Osteoblast (primary cell): ENCODE data around the gene FRMD4B. TPM values are rescaled to one million over a fixed set of nuclear protein-coding genes. Genes with fewer than 3 reads are reported as not detected.
A peak's percentile ranks its signal among the peaks of the same experiment; 100 is the strongest.

Experiments used
- DNase-seq: peaks from one replicate; pipeline ENCODE4 v3.0.0; 2011; ENCODE audit warnings: low spot score, mixed read lengths; ENCODE audit not compliant: insufficient read length; ENCODE audit errors: missing footprints
- H2AFZ ChIP-seq: 2 replicates; pipeline ENCODE4 v1.6.0; 2011; ENCODE audit warnings: mild to moderate bottlenecking, low read length
- H3K27ac ChIP-seq: 2 replicates; pipeline ENCODE4 v1.5.1; 2011; ENCODE audit warnings: mild to moderate bottlenecking, low read depth, low read length, moderate library complexity
- H3K27me3 ChIP-seq: 2 replicates; pipeline ENCODE4 v1.6.0; 2012; ENCODE audit warnings: mild to moderate bottlenecking, control low read depth, inconsistent platforms, low read length, moderate library complexity; ENCODE audit not compliant: insufficient read depth
- H3K36me3 ChIP-seq: 2 replicates; pipeline ENCODE4 v1.5.1; 2011; ENCODE audit warnings: mild to moderate bottlenecking, low read length, control low read depth, moderate library complexity; ENCODE audit not compliant: insufficient read depth
- H3K4me1 ChIP-seq: 2 replicates; pipeline ENCODE4 v1.5.1; 2011; ENCODE audit warnings: mild to moderate bottlenecking, low read length, control low read depth, moderate library complexity; ENCODE audit not compliant: insufficient read depth
- H3K4me2 ChIP-seq: 2 replicates; pipeline ENCODE4 v1.6.0; 2011; ENCODE audit warnings: mild to moderate bottlenecking, low read length; ENCODE audit not compliant: insufficient read depth
- H3K4me3 ChIP-seq: fragments of 200-600 bp; sonication (generic); 3 replicates; pipeline ENCODE4 v1.5.1; 2012; ENCODE audit warnings: mild to moderate bottlenecking, low read length, inconsistent platforms; ENCODE audit not compliant: insufficient read depth
- H3K79me2 ChIP-seq: 2 replicates; pipeline ENCODE4 v1.6.0; 2012; ENCODE audit warnings: mild to moderate bottlenecking, low read length, control low read depth, inconsistent platforms; ENCODE audit not compliant: insufficient read depth
- H3K9me3 ChIP-seq: 2 replicates; pipeline ENCODE4 v1.5.1; 2011; ENCODE audit warnings: low read depth, low read length, control low read depth
- H4K20me1 ChIP-seq: 2 replicates; pipeline ENCODE4 v1.6.0; 2012; ENCODE audit warnings: mild to moderate bottlenecking, low read length, control low read depth; ENCODE audit not compliant: insufficient read depth
- CTCF ChIP-seq: IDR thresholded peaks from 2 replicates; pipeline ENCODE4 v1.5.1; 2011; ENCODE audit warnings: mild to moderate bottlenecking, low read depth, low read length, moderate library complexity; ENCODE audit errors: extremely low read depth
- total RNA-seq: library from RNA; depleted of rRNA; stranded (reverse); fragments of >200 nt; gene quantifications from 2 replicates; pipeline ENCODE4 v1.2.3, GENCODE V29; 2012

Gene FRMD4B
- total RNA-seq, 1 donor = 0.72 TPM

DNA sequence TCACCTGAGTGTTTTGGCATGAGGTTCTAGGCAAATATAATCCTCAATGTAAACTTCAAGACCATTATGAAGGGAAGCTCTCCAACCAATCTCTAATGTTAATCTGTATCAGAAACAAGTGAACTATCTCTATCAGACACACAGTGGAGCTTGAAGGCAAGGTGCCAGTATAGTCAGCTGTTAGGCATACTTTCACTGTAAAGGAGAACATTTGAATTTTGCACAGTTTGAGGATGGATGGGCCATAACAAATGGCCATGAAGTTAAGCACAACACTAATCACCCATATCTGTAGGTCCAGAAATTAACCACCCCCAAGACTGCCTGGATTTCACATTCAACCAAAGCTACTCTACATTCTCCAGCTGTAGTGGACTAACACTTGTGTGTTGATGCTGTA, 194.4 kb downstream of the FRMD4B start:
- Histone ChIP-seq H2AFZ (no peak overlapping the region), H3K27me3 (peaks cover 4% of the 10 kb centered on the region), H3K36me3 (no peaks in the 10 kb centered on the region), H3K4me3 (no peak overlapping the region), H3K4me2 (no peak overlapping the region), H3K27ac (no peak overlapping the region), H3K9me3 (no peaks in the 10 kb centered on the region), H3K4me1 (no peaks in the 10 kb centered on the region), H3K79me2 (no peaks in the 10 kb centered on the region), H4K20me1 (no peaks in the 10 kb centered on the region)
- no peak for TF ChIP-seq CTCF
- no peak for DNase-seq

DNA sequence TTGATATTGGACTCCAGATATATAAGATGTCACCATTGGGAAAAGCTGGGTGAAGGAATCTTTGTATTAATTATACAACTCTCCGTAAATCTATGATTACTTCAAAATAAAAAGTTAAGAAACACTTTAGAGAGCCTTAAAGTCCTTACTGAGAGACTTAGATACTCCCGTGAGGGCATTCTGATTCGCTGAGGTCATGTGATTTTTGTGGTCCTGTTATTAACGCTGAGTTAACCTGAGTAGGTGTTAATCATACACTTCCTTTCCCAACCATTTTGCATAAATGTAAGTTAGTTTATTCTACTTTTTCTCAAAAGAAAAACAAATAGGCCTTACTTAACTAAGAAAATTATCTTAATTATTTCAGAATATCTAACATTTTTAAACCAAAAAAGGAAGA, 196.4 kb downstream of the FRMD4B start:
- no peak for TF ChIP-seq CTCF
- DNase-seq = no peak

GRCh38 chr3:69186575-69187093, 199.3 kb downstream of the FRMD4B start:
- Histone ChIP-seq H3K4me2 (no peak overlapping the region), H2AFZ (no peak overlapping the region), H3K4me3 (no peak overlapping the region), H3K27ac (no peak overlapping the region), H3K79me2 (no peaks in the 10 kb centered on the region), H3K27me3 (no peaks in the 10 kb centered on the region), H3K36me3 (no peaks in the 10 kb centered on the region), H3K9me3 (no peaks in the 10 kb centered on the region), H3K4me1 (peaks cover 16% of the 10 kb centered on the region), H4K20me1 (no peaks in the 10 kb centered on the region)
- DNase-seq = no peak
- no peak for TF ChIP-seq CTCF

More for the DNA sequence above, 196.4 kb downstream of the FRMD4B start:
- H3K27ac ChIP-seq = no peak overlapping the region
- no peak overlapping the region for H3K4me3 ChIP-seq
- no peak overlapping the region for H2AFZ ChIP-seq
- H3K27me3 ChIP-seq = no peaks in the 10 kb centered on the region
- H3K9me3 ChIP-seq = no peaks in the 10 kb centered on the region
- H3K36me3 ChIP-seq = no peaks in the 10 kb centered on the region
- no peaks in the 10 kb centered on the region for H3K79me2 ChIP-seq
- H3K4me1 ChIP-seq = no peaks in the 10 kb centered on the region
- no peak overlapping the region for H3K4me2 ChIP-seq
- H4K20me1 ChIP-seq = no peaks in the 10 kb centered on the region

GRCh38 chr3:69182588-69183316, 203.1 kb downstream of the FRMD4B start:
- H3K4me1 ChIP-seq = peaks cover 27% of the 10 kb centered on the region
- no peak overlapping the region for H2AFZ ChIP-seq
- H3K4me3 ChIP-seq = peak overlapping the region; percentile 21
- H3K79me2 ChIP-seq = no peaks in the 10 kb centered on the region
- no peaks in the 10 kb centered on the region for H3K36me3 ChIP-seq
- H3K9me3 ChIP-seq = no peaks in the 10 kb centered on the region
- H4K20me1 ChIP-seq = no peaks in the 10 kb centered on the region
- peak overlapping the region; percentile 66 for H3K27ac ChIP-seq
- no peak for TF ChIP-seq CTCF
- peak overlapping the region; percentile 85 for H3K4me2 ChIP-seq
- no peaks in the 10 kb centered on the region for H3K27me3 ChIP-seq
- peak; percentile 80 for DNase-seq
